ENCODE measurements around the gene PDZD2.

GRCh38 chr5:32151198-32151597 is 512.3 kb downstream of the PDZD2 start:
- TF ChIP-seq CTCF (IDR thresholded peaks at IDR 0.05; ENCODE audit: poor library complexity, severe bottlenecking) = no peak
- TF ChIP-seq EZH2 (IDR thresholded peaks at IDR 0.05; ENCODE audit: borderline replicate concordance, insufficient read depth, low read length, poor library complexity, severe bottlenecking) = no peak
- no peak for TF ChIP-seq EP300 (conservative IDR thresholded peaks at IDR 0.05; ENCODE audit: poor library complexity, severe bottlenecking)
- no peak for TF ChIP-seq SMC3 (conservative IDR thresholded peaks at IDR 0.05; ENCODE audit: poor library complexity)
